ENCODE data around the gene HM13.
"Not testable (repeated sequence)": the region's sequence is repeated elsewhere in the genome, so short reads cannot be mapped to it uniquely, and the experiment has no call there.

Gene HM13

GRCh38 chr20:31605031-31605901 is 91.0 kb downstream of the HM13 start, which contains the start of gene ID1:
ID1 (plus strand) TSS chr20:31605289; CDS start chr20:31605388, 99 bp downstream.
- peak; percentile 79 to 81 for DNase-seq (ENCODE audit: extremely low read depth in 1 of 2, low read depth in 1 of 2)

DNA sequence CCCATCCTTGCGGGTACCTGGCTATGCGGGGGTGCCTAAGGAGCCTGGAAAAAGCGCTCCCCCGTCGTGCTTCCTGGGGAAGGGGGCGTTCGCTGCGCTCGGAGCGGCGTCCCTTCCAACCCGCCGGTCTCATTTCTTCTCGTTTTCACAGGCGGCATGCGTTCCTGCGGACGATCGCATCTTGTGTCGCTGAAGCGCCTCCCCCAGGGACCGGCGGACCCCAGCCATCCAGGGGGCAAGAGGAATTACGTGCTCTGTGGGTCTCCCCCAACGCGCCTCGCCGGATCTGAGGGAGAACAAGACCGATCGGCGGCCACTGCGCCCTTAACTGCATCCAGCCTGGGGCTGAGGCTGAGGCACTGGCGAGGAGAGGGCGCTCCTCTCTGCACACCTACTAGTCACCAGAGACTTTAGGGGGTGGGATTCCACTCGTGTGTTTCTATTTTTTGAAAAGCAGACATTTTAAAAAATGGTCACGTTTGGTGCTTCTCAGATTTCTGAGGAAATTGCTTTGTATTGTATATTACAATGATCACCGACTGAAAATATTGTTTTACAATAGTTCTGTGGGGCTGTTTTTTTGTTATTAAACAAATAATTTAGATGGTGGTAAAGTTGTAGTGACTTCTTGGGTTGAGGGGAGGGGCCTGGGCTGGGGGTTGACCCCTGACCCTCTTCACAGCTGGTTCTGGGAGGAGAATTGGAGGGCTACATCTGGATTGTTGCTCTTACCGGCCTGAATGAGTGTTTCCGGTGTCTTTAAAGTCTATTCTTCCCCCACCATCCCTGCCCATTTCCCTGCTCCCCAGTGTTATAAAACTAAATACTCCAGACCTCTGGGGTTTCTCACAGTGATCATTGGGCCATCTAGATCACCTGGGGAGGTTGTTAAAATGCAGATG is 91.9 kb downstream of the HM13 start:
- DNase-seq (ENCODE audit: extremely low read depth in 1 of 2, low read depth in 1 of 2) = no peak

DNA sequence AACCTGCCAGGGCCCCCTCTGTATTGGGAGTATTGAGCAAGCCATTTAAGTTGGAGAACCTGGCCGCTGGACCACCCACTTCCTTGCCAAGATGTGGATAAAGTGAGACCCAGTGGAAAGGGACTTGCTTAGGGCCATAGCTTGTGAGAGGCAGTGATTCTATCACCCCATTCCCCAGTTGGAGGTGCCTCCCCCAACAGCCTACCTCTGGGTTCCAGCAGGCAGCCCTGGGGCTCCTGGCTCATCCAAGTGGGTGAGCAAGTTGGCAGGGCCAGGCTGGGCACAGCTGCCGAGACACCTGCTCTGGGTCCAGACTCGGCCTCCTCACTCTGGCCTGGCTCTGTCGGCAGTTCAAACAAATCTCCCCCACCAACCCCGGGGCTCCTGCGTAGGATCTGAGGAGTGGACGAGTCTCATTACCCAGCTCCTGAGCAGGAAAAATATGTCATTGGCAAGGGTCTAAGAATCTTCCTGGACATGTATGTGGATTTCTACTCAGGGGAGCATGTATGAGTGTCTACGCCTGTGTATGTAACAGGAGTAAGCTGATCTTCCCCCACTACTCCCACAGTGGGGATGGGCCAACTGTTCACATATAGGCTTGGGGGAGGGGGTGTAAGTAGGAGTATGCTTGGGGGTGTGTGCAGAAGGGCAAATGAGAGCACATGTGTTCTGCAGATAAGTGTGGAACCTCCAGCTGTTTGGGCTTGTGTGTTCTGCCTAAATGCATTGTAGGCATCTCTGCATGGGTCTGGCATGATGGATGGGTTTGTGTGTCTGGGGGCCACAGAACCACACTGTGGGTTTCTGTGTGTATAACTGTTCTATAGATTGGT is 92.8 kb downstream of the HM13 start:
- no peak for DNase-seq (ENCODE audit: extremely low read depth in 1 of 2, low read depth in 1 of 2)

DNA sequence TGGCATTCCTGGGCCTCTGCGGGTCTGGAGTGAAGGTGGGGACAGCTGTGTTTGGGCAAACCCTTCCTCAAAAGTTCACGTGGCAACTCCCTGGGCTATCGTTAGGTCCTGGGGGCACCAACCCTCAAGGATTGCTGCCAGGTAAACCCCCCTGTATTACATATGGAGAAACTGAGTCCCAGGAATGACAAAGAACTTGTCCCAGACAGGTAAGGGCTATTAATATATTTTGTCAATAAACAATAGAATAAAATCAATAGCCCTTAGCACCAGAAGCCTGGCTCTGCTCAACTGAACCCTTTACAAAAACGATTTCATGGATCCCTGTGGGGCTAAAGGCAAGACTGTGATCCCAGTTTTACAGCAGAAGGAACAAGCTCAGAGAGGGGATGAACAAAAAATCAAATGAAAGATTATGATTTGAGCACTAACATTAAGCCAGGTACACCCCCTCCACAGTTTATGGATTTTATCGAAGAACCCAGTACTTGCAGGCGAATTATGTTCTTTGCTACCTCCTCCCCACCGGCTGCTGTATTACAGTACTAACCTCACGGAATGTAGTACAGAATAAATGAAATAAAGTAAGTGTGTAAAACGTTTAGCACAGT is 93.5 kb downstream of the HM13 start:
- DNase-seq (ENCODE audit: extremely low read depth in 1 of 2, low read depth in 1 of 2) = no peak

DNA sequence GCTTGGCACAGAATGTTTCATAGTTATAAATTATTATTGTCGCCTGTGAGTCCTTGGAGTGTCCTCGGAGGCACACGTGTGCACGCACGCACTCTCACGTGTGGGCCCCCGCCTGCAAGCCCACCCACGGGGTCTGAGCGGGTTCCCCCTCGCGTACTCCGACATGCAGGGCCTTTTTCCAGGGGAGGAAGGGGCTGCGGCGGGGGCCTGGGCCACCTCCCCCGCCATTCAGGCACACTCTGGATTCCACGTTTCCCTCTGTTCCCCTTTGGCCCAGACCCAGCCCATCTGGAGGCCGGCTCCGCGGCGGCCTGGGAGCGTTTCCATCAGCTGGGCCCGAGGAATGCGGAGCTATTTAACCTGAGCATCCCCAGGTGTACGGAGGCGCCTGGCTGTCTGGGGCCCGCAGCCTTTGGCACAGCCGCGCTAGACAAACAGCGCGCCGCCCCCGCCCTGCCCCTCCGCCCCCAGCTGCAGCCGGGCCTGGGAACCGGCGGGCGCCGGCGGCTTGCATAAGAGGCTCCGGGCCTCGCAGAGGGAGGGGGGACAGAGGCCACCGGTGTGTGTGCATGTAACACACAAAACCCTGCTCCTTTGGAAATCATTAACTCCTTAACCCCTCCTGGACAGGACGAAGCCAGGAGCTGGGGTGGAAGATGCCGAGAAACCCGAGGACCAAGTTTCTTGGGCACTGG is 94.2 kb downstream of the HM13 start:
- DNase-seq (ENCODE audit: extremely low read depth in 1 of 2, low read depth in 1 of 2) = no peak

GRCh38 chr20:31612271-31612640 is 98.0 kb downstream of the HM13 start:
- not testable (repeated sequence) for DNase-seq (ENCODE audit: extremely low read depth in 1 of 2, low read depth in 1 of 2)

- no peak for DNase-seq (ENCODE audit: extremely low read depth in 1 of 2, low read depth in 1 of 2)
Observed at GRCh38 chr20:31615416-31615815, 101.2 kb downstream of the HM13 start.

GRCh38 chr20:31617432-31618104 is 103.3 kb downstream of the HM13 start:
- DNase-seq (ENCODE audit: extremely low read depth in 1 of 2, low read depth in 1 of 2) = no peak

All from activated CD8-positive, alpha-beta memory T cell treated with anti-CD3 and anti-CD28 coated beads for 1 hour (primary cell).